Measurements from ENCODE around the gene FADS3. TPM values are rescaled to one million over a fixed set of nuclear protein-coding genes. Genes with fewer than 3 reads are reported as not detected.

FADS3 gene
- total RNA-seq, 1 donor: 35.9 TPM

DNA sequence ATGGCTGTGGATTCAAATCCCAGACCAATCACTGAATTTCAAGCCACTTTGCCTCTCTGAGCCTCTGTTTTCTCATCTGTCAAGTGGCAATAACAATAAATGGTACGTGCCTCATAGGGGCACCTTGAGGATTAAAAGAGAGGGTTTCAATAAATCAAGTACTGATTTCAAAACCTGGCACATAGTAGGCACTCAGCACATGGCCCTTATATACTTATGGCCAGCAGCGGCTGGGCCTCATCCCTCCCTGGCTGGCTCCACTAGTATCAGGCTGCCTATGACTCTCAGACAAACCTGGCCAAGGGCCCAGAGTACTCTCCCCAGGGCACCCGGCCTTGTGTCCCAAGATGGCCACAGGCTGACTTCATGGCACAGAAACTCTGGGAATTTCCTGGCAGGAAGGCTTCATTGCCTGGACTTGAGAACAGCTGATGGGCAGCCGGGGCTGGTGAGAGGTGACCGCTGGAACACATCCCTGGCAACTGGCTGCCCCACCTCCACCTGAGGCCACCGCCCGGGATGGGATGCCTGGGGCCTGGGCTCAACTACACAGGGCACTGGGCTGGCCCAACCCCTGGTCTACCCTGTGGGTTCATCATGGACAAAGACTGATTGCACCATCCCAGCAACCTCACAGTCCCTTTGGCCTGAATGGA, 3.4 kb downstream of the FADS3 start:
- TF ChIP-seq, protein P1, sequence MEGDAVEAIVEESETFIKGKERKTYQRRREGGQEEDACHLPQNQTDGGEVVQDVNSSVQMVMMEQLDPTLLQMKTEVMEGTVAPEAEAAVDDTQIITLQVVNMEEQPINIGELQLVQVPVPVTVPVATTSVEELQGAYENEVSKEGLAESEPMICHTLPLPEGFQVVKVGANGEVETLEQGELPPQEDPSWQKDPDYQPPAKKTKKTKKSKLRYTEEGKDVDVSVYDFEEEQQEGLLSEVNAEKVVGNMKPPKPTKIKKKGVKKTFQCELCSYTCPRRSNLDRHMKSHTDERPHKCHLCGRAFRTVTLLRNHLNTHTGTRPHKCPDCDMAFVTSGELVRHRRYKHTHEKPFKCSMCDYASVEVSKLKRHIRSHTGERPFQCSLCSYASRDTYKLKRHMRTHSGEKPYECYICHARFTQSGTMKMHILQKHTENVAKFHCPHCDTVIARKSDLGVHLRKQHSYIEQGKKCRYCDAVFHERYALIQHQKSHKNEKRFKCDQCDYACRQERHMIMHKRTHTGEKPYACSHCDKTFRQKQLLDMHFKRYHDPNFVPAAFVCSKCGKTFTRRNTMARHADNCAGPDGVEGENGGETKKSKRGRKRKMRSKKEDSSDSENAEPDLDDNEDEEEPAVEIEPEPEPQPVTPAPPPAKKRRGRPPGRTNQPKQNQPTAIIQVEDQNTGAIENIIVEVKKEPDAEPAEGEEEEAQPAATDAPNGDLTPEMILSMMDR (IDR thresholded peaks at IDR 0.05; ENCODE audit: insufficient read depth, low read length): no peak
- no peak overlapping the region for H3K4me3 ChIP-seq (ENCODE audit: low read depth, low read length)
- DNase-seq (ENCODE audit: low read depth): peak; percentile 91

DNA sequence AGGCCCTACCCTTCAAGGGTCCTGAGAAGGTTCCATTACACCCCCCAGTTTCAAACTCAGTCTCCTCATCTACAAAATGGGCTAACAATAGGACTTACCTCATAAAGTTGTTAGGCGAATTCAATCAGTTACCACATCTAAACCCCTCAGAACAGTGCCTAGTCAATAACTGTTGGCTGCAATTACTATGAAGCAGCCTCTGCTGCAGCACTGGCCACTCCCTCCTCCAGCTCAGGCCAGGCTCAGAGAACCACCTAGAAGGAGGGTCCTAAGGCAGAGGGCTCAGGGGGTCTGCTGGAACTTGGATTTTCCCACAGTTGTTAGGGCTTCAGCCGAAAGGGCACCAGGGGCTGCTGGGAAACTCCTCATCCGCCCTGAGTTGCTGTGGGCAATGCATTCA, 4.7 kb downstream of the FADS3 start:
- no peak overlapping the region for H3K4me3 ChIP-seq (ENCODE audit: low read depth, low read length)
- TF ChIP-seq, protein P1 (IDR thresholded peaks at IDR 0.05; ENCODE audit: insufficient read depth, low read length): no peak
- no peak for DNase-seq (ENCODE audit: low read depth)

DNA sequence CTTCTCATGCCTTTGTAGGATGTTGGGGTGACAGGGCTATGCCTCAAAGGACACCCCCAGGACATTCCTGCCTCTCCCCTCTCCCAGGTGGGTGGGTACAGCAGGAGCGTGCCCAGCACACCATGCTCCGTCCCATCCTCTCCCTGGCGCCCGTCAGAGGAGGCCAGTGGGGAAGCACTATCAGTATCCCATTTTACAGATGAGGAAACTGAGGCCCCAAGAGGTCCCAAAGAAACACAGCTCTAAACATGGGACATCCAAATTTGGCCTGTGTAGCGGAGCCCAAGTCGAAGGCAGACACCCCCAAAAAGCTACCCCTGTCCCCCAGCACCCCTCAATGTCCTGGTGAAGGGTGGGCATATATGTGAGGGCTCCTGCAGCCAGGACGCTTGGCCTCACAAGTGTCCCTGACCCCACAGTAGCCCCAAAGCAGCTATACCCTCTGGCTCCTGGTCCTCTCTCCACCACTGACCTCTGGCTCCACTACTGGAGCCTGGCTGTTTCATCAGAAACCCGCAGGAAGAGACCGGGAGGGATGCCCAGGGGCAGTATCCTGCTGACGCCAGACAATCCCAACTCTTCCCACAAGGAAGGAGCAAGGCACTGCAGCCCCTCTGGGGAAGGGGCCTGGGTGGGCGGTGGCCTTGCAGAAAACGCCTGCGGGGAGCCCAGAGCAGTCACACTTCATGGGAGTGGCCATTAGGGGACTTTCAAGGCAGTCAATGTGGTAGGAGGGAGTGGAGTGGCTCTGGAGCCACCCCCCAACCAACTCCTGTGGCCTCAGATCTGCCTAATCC, 5.4 kb downstream of the FADS3 start:
- TF ChIP-seq, protein P1 (IDR thresholded peaks at IDR 0.05; ENCODE audit: insufficient read depth, low read length): no peak
- DNase-seq (ENCODE audit: low read depth): no peak
- H3K4me3 ChIP-seq (ENCODE audit: low read depth, low read length): no peak overlapping the region

DNA sequence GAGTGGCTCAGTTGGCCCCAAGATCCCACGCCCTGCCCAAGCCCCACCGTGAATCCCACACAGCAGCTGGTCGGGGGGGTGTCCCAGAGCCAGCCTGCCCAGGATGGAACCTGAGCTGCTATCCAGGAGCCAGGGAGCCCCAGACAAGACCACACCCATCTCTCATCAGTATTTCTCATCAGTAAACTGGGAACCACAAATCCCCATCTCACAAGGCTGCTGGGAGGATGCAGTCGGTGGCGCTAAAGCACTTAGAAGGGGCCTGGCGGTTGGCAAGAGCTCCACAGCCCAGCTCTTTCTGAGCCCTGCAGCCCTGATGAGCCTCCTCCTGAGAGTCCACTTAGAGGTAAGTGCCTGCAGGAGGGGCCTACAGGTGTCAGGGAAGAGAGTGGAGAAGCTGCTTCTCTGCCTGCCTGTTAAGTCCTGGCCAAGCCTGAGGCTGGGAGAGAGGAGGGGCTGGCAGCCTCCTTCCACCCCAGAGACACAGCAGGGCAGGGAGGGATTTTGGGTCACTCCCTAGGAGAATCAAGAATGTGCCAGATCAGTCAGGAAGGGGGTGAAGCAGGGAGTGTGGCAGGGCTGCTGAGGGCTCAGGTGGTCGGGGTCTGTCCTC, 6.1 kb downstream of the FADS3 start:
- H3K4me3 ChIP-seq (ENCODE audit: low read depth, low read length): no peak overlapping the region
- TF ChIP-seq, protein P1 (IDR thresholded peaks at IDR 0.05; ENCODE audit: insufficient read depth, low read length): no peak

GRCh38 chr11:61883947-61884346, 7.4 kb downstream of the FADS3 start:
- no peak overlapping the region for H3K4me3 ChIP-seq (ENCODE audit: low read depth, low read length)
- DNase-seq (ENCODE audit: low read depth): no peak
- TF ChIP-seq, protein P1 (IDR thresholded peaks at IDR 0.05; ENCODE audit: insufficient read depth, low read length): no peak

More for the DNA sequence above, 6.1 kb downstream of the FADS3 start:
- no peak for DNase-seq (ENCODE audit: low read depth)

DNA sequence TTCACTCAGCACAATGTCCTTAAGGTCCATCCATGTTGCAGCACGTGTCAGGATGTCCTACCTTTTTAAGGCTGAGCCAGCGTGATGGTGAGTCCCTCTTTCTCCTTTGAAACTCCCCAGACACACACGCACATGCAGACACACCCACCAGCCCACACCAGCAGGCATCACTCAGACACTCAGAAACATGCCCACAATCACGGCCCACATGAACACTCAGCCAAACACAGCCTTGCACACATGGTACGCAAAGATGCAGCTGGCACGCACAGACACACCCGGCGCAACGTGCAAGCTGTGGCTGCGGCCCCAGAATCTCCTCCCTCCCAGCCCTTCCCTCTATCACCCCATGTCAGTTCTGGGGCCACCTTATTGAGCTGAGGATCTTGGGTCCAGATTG, 8.0 kb downstream of the FADS3 start:
- H3K4me3 ChIP-seq (ENCODE audit: low read depth, low read length): no peak overlapping the region
- DNase-seq (ENCODE audit: low read depth): no peak
- TF ChIP-seq, protein P1 (IDR thresholded peaks at IDR 0.05; ENCODE audit: insufficient read depth, low read length): no peak

All from fibroblast of the aortic adventitia (primary cell).